ENCODE measurements around the gene STX2.

STX2 gene

GRCh38 chr12:130813436-130813835 lies 25.6 kb downstream of the STX2 start:
- H3K27ac Mint-ChIP-seq, result no peak overlapping the region
- no peaks in the 10 kb centered on the region for H3K27me3 Mint-ChIP-seq
- DNase-seq, result no peak
- no peak for ATAC-seq (replicated peaks)
- peaks cover 8 to 27% of the 10 kb centered on the region in 2 donors for H3K36me3 Mint-ChIP-seq
- H3K9me3 Mint-ChIP-seq, result no peaks in the 10 kb centered on the region
- peaks cover 3 to 15% of the 10 kb centered on the region in 2 donors for H3K4me1 Mint-ChIP-seq
- no peak overlapping the region for H3K4me3 Mint-ChIP-seq

DNA sequence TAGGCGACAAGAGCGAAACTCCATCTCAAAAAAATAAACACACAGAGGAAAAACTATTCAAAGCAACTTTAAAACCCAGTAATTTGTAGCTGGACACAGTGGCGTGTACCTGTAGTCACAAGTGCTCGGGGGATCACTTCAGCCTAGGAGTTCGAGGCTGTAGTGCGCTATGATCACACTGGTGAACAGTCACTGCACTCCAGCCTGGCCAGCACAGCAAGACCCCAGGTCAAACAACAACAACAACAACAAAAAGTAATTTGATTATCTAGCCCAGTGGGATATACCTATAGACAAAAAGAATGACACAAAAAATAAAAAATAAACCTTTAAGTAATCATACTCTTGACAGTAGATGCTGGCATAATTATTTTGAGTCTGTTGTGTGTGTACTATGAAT lies 29.3 kb downstream of the STX2 start:
- Mint-ChIP-seq H3K27ac (no peak overlapping the region), H3K36me3 (peaks cover 32 to 56% of the 10 kb centered on the region in 2 donors), H3K4me3 (no peak overlapping the region), H3K4me1 (peaks cover 0 to 5% of the 10 kb centered on the region in 2 donors), H3K9me3 (peaks cover 4 to 6% of the 10 kb centered on the region in 2 donors), H3K27me3 (no peaks in the 10 kb centered on the region)
- DNase-seq (no peak), ATAC-seq (replicated peaks) (no peak)

GRCh38 chr12:130807309-130807708 lies 31.7 kb downstream of the STX2 start:
- Mint-ChIP-seq H3K4me3 (no peak overlapping the region), H3K4me1 (no peaks in the 10 kb centered on the region), H3K9me3 (peaks cover 4 to 6% of the 10 kb centered on the region in 2 donors), H3K27ac (no peak overlapping the region), H3K36me3 (peaks cover 46 to 68% of the 10 kb centered on the region in 2 donors), H3K27me3 (no peaks in the 10 kb centered on the region)
- ATAC-seq (replicated peaks) (no peak), DNase-seq (no peak)

GRCh38 chr12:130806574-130806973 lies 32.5 kb downstream of the STX2 start:
- Mint-ChIP-seq H3K4me1 (no peaks in the 10 kb centered on the region), H3K4me3 (no peak overlapping the region), H3K27ac (no peak overlapping the region), H3K27me3 (no peaks in the 10 kb centered on the region), H3K9me3 (peaks cover 4 to 6% of the 10 kb centered on the region in 2 donors), H3K36me3 (peaks cover 43 to 65% of the 10 kb centered on the region in 2 donors)
- ATAC-seq (replicated peaks), result no peak
- DNase-seq, result no peak

- Mint-ChIP-seq H3K9me3 (peaks cover 4 to 6% of the 10 kb centered on the region in 2 donors), H3K27me3 (no peaks in the 10 kb centered on the region), H3K4me3 (no peak overlapping the region), H3K36me3 (peaks cover 46 to 65% of the 10 kb centered on the region in 2 donors), H3K4me1 (no peaks in the 10 kb centered on the region), H3K27ac (no peak overlapping the region)
- DNase-seq (no peak), ATAC-seq (replicated peaks) (no peak)
These were observed 33.4 kb downstream of the STX2 start for GRCh38 chr12:130805635-130806034.

DNA sequence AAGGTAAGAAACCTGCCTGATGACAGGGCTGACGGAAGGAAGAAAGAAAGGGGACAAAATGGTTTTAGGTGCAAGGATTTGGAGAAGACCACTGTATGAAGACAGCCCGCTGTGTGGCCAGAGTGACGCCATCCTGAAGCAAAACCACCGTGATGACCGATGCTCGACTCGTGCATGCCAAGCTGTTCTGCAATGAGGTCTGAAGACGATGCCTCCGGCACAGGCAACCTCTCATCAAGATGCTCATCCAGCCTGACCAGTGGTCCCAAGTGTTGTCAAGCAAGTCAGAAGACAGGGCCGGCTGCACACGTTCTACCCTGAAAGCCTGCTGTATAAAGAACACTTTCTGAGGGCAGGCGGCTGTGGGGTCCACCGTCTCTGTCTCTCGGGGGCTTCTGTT lies 34.8 kb downstream of the STX2 start:
- DNase-seq (no peak), ATAC-seq (replicated peaks) (no peak)
- Mint-ChIP-seq H3K4me3 (no peak overlapping the region), H3K4me1 (no peaks in the 10 kb centered on the region), H3K9me3 (peaks cover 4 to 6% of the 10 kb centered on the region in 2 donors), H3K27me3 (no peaks in the 10 kb centered on the region), H3K27ac (no peak overlapping the region), H3K36me3 (peaks cover 53 to 64% of the 10 kb centered on the region in 2 donors)

GRCh38 chr12:130803702-130804101 lies 35.3 kb downstream of the STX2 start:
- no peak for DNase-seq
- H3K27ac Mint-ChIP-seq, result no peak overlapping the region
- peaks cover 4 to 6% of the 10 kb centered on the region in 2 donors for H3K9me3 Mint-ChIP-seq
- no peak overlapping the region for H3K4me3 Mint-ChIP-seq
- H3K36me3 Mint-ChIP-seq, result peaks cover 53 to 64% of the 10 kb centered on the region in 2 donors
- no peak for ATAC-seq (replicated peaks)
- H3K27me3 Mint-ChIP-seq, result no peaks in the 10 kb centered on the region
- H3K4me1 Mint-ChIP-seq, result no peaks in the 10 kb centered on the region

DNA sequence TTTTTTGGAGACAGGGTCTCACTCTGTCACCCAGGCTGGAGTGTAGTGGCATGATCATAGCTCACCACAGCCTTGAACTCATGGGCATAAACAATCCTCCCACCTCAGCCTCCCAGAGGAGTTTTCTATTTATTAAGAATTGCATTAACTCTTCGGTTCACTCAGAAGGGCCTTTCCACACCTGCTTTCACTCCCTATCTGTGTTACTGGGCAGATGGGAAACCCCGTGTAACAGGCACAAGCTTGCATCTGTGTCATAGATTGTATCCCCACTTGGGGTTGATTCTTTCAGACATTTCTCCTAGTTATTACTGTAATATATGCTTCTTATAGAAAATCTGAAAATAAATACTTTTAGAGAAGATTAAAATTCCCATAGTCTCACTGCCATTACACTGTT lies 38.7 kb downstream of the STX2 start:
- peaks cover 47 to 52% of the 10 kb centered on the region in 2 donors for H3K36me3 Mint-ChIP-seq
- no peak overlapping the region for H3K27ac Mint-ChIP-seq

GRCh38 chr12:130799051-130799450 lies 40.0 kb downstream of the STX2 start:
- Mint-ChIP-seq H3K4me3 (no peak overlapping the region), H3K27me3 (no peaks in the 10 kb centered on the region), H3K4me1 (no peaks in the 10 kb centered on the region), H3K36me3 (peaks cover 36 to 41% of the 10 kb centered on the region in 2 donors), H3K27ac (no peak overlapping the region), H3K9me3 (no peaks in the 10 kb centered on the region)
- ATAC-seq (replicated peaks) (no peak), DNase-seq (no peak)

More for the DNA sequence above, 38.7 kb downstream of the STX2 start:
- no peaks in the 10 kb centered on the region for H3K27me3 Mint-ChIP-seq
- no peaks in the 10 kb centered on the region for H3K4me1 Mint-ChIP-seq
- no peaks in the 10 kb centered on the region for H3K9me3 Mint-ChIP-seq
- ATAC-seq (replicated peaks), result peak; percentile 39 to 68
- H3K4me3 Mint-ChIP-seq, result no peak overlapping the region
- no peak for DNase-seq

- Mint-ChIP-seq H3K4me1 (no peaks in the 10 kb centered on the region), H3K27ac (no peak overlapping the region), H3K9me3 (no peaks in the 10 kb centered on the region), H3K27me3 (no peaks in the 10 kb centered on the region), H3K4me3 (no peak overlapping the region), H3K36me3 (peaks cover 34 to 35% of the 10 kb centered on the region in 2 donors)
- DNase-seq, result no peak
- ATAC-seq (replicated peaks), result peak in 1 of 2 donors; percentile 50
These were observed 41.9 kb downstream of the STX2 start for GRCh38 chr12:130796985-130797686.

GRCh38 chr12:130795906-130796305 lies 43.1 kb downstream of the STX2 start:
- ATAC-seq (replicated peaks) (no peak), DNase-seq (no peak)
- Mint-ChIP-seq H3K27me3 (no peaks in the 10 kb centered on the region), H3K36me3 (peaks cover 34 to 36% of the 10 kb centered on the region in 2 donors), H3K4me1 (no peaks in the 10 kb centered on the region), H3K4me3 (no peak overlapping the region), H3K27ac (peak overlapping the region; percentile 20), H3K9me3 (no peaks in the 10 kb centered on the region)

DNA sequence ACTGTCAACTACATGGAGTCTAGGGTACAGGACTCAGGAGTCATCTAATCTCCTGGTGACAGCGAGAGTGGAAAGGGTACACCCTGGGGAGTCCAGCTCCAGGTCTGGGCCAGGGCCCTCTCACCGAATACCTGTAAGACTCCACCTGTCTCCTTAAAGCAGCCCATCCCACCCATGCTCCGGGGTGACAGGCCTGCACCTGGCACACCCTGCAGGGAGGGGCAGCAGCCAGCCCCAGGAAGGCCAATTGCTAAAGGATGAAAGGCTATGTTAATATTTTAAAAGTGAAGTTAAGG lies 45.5 kb downstream of the STX2 start:
- H3K27ac Mint-ChIP-seq, result no peak overlapping the region
- ATAC-seq (replicated peaks) (no peak), DNase-seq (no peak)
- no peak overlapping the region for H3K4me3 Mint-ChIP-seq
- H3K27me3 Mint-ChIP-seq, result no peaks in the 10 kb centered on the region
- no peaks in the 10 kb centered on the region for H3K4me1 Mint-ChIP-seq
- H3K36me3 Mint-ChIP-seq, result peaks cover 25 to 28% of the 10 kb centered on the region in 2 donors
- H3K9me3 Mint-ChIP-seq, result no peaks in the 10 kb centered on the region

DNA sequence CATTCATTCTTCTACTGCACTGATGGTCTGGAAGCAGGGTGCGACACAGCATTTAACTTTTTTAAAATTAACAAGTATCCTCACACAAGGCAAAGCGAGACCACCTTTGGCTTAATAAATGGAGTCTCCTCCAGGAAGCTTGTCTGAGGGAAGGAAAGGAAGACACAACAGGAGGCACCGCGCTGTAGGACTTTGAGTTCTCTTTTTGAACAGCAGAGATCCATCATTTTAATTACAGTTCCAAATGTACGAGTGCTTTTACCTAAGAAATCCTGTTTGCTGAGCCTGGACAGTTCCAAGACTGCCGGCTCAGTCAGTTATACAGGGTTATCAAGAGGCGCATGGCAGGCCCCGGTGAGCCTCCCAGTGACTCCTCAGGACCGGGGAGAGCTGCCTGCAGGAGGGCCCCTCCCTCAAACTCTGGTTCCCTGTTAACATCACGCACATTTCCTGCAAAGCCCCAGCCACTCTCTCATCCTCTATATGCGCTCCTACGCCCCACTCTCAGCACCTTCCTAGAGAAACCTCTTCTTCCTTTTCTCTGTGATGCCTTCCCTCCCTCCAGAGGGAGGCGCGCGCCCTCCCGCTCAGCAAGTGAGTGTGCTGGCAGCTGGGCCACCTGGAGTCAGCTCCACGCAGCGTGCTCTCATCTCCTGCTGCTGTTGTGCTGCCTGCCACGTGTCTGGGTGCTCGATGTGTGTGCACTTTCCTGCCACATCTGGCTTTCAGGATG lies 46.1 kb downstream of the STX2 start:
- Mint-ChIP-seq H3K4me1 (no peaks in the 10 kb centered on the region), H3K36me3 (peaks cover 23 to 30% of the 10 kb centered on the region in 2 donors), H3K27me3 (no peaks in the 10 kb centered on the region), H3K4me3 (no peak overlapping the region), H3K9me3 (no peaks in the 10 kb centered on the region), H3K27ac (no peak overlapping the region)
- ATAC-seq (replicated peaks), result no peak
- no peak for DNase-seq

DNA sequence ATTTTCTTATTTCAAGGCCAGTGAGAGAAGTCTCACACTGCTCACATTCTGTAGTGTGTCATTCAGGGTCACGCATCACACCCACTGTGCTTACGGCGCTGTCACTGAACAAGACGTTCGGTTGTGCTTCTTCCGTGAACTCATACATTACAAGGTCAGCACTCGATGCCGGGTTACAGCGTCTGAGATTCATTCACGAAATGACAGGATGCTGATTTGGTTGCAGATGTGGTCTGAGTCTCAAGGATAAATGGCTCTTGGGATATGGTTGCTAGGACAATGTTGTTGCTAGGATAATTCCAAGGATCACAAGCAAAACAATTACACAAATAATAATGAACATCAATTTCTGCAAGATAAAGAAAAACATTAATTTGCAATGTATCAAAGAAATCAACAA lies 47.4 kb downstream of the STX2 start:
- Mint-ChIP-seq H3K4me3 (no peak overlapping the region), H3K27ac (no peak overlapping the region), H3K27me3 (no peaks in the 10 kb centered on the region), H3K4me1 (no peaks in the 10 kb centered on the region), H3K9me3 (peaks cover 0 to under 1% of the 10 kb centered on the region in 2 donors), H3K36me3 (peaks cover 20 to 28% of the 10 kb centered on the region in 2 donors)
- DNase-seq (no peak), ATAC-seq (replicated peaks) (no peak)

DNA sequence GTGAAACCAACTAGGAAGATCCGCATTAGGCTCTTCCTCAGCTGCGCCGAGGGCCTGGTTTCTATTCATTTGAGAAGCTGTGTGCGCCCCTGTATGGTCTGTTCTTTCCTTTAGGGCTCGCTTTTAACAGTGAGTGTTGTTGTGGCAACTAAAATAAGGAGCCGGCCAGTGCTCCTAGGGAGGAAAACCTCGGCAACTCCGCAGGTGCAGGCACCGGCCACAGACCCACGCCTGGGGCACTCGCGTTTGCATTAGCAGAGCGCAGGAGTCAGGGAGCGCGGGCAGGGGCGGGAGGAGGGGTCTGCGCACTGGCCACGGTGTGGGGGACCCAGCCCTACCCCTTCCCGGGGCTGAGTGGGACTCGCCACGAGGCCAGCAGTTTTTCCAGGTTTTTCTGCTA lies 50.5 kb downstream of the STX2 start:
- Mint-ChIP-seq H3K4me3 (no peak overlapping the region), H3K9me3 (peaks cover 7 to 8% of the 10 kb centered on the region in 2 donors), H3K36me3 (peaks cover 36 to 45% of the 10 kb centered on the region in 2 donors), H3K27me3 (no peaks in the 10 kb centered on the region), H3K27ac (no peak overlapping the region), H3K4me1 (no peaks in the 10 kb centered on the region)
- DNase-seq (no peak), ATAC-seq (replicated peaks) (no peak)

All from stimulated activated naive B cell treated with anti-CD40 and anti-IgM and Interleukin-4, amounts not matched to agents 10 μg/mL and 1 μg/mL and 100 μg/mL, for 72 hours (primary cell).